Measurements from ENCODE around the gene NCOA7. TPM values are rescaled to one million over a fixed set of nuclear protein-coding genes. Genes with fewer than 3 reads are reported as not detected.

NCOA7 gene
- total and polyA plus RNA-seq, 12 donors, result 4.2 to 21.3 (median 10.3) TPM

DNA sequence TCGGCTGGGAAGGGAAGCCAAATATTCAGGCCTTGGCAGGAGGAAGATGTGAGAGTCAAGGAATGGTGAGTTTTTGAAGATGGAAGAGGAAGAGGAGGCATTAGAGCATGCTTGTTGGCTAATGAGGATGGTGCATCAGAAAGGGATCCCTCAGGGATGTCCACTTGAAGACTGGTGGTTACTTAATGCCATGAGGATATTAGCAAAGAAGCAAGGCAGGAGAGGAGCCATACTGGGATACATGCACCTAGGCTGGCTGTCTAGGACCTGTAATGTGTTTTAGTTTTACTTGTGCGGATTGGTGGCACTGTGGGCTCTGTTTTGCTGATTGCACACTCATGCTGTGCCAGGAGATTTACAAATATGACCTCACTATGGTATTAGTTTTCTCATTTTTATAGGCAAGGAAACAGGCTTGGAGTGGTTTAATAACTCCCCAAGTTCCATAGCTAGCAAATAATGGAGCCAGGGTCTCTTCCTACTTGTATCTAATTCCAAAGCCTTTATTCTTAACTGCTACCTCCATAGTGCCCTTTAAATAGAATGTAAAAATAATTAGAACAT is 37.8 kb downstream of the NCOA7 start:
- peak overlapping the region in 2 of 10 donors; percentile 45 to 51 for H3K27ac ChIP-seq
- ATAC-seq (peak in 2 of 8 donors; percentile 30 to 56), DNase-seq (no peak)
- TF ChIP-seq, protein P1, sequence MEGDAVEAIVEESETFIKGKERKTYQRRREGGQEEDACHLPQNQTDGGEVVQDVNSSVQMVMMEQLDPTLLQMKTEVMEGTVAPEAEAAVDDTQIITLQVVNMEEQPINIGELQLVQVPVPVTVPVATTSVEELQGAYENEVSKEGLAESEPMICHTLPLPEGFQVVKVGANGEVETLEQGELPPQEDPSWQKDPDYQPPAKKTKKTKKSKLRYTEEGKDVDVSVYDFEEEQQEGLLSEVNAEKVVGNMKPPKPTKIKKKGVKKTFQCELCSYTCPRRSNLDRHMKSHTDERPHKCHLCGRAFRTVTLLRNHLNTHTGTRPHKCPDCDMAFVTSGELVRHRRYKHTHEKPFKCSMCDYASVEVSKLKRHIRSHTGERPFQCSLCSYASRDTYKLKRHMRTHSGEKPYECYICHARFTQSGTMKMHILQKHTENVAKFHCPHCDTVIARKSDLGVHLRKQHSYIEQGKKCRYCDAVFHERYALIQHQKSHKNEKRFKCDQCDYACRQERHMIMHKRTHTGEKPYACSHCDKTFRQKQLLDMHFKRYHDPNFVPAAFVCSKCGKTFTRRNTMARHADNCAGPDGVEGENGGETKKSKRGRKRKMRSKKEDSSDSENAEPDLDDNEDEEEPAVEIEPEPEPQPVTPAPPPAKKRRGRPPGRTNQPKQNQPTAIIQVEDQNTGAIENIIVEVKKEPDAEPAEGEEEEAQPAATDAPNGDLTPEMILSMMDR (IDR thresholded peaks at IDR 0.05), result no peak
- peaks cover 0 to 52% (median 18%) of the 10 kb centered on the region in 9 donors for H3K4me1 ChIP-seq
- intact Hi-C loops (cut with DNase I), result no loop called here
- H3K36me3 ChIP-seq, result no peaks in the 10 kb centered on the region
- H3K27me3 ChIP-seq, result no peaks in the 10 kb centered on the region
- H3K9me3 ChIP-seq, result no peaks in the 10 kb centered on the region
- 88 to 89% methylated on average over 2 of the region's 2 CpGs for WGBS, 2 donors
- H3K4me3 ChIP-seq, result no peak overlapping the region

GRCh38 chr6:125829433-125829832 is 38.7 kb downstream of the NCOA7 start:
- ATAC-seq, result no peak
- TF ChIP-seq, protein P1 (IDR thresholded peaks at IDR 0.05), result no peak
- H3K36me3 ChIP-seq, result no peaks in the 10 kb centered on the region
- 67 to 75% methylated on average over 4 of the region's 4 CpGs for WGBS, 2 donors
- DNase-seq, result no peak
- no peak overlapping the region for H3K4me3 ChIP-seq
- peaks cover 0 to 61% (median 24%) of the 10 kb centered on the region in 9 donors for H3K4me1 ChIP-seq
- H3K27ac ChIP-seq, result peak overlapping the region in 2 of 10 donors; percentile 24 to 31
- intact Hi-C loops (cut with DNase I), result no loop called here
- H3K9me3 ChIP-seq, result no peaks in the 10 kb centered on the region
- H3K27me3 ChIP-seq, result no peaks in the 10 kb centered on the region

GRCh38 chr6:125831659-125832058 is 40.9 kb downstream of the NCOA7 start:
- Histone ChIP-seq H3K27me3 (no peaks in the 10 kb centered on the region), H3K4me1 (peaks cover 9 to 81% (median 31%) of the 10 kb centered on the region in 9 donors), H3K27ac (peak overlapping the region in 1 of 10 donors; percentile 77), H3K4me3 (no peak overlapping the region), H3K36me3 (no peaks in the 10 kb centered on the region), H3K9me3 (no peaks in the 10 kb centered on the region)
- DNase-seq, result no peak
- TF ChIP-seq, protein P1 (IDR thresholded peaks at IDR 0.05), result no peak
- no peak for ATAC-seq
- intact Hi-C loops (cut with DNase I), result no loop called here
- WGBS, 2 donors, result 90% methylated on average over 5 of the region's 5 CpGs

- TF ChIP-seq, protein P1 (IDR thresholded peaks at IDR 0.05), result no peak
- Histone ChIP-seq H3K27ac (peak overlapping the region in 6 of 10 donors; percentile 19 to 85 (median 43)), H3K4me3 (no peak overlapping the region), H3K36me3 (no peaks in the 10 kb centered on the region), H3K27me3 (no peaks in the 10 kb centered on the region), H3K9me3 (peaks cover 0 to 3% (median 0%) of the 10 kb centered on the region in 11 donors), H3K4me1 (peaks cover 9 to 87% (median 31%) of the 10 kb centered on the region in 9 donors)
- intact Hi-C loops (cut with DNase I), result no loop called here
- ATAC-seq (no peak), DNase-seq (no peak)
- 77 to 82% methylated on average over 5 of the region's 5 CpGs for WGBS, 2 donors
Measured at GRCh38 chr6:125832391-125833117, 41.8 kb downstream of the NCOA7 start.
